ENCODE measurements around the gene VAC14.

GRCh38 chr16:70746708-70747424, 54.1 kb downstream of the VAC14 start:
- TF ChIP-seq CTCF (IDR thresholded peaks at IDR 0.05) (no peak), POLR2A (IDR thresholded peaks at IDR 0.05) (no peak)
